DND-41 (cell line): ENCODE measurements around the gene NSG2.

Source experiments
- EZH2 ChIP-seq: IDR thresholded peaks from 3 replicates; pipeline ENCODE4 v1.6.1; 2012; ENCODE audit warnings: borderline replicate concordance, low read depth, mild to moderate bottlenecking, moderate library complexity, low read length, inconsistent platforms; ENCODE audit not compliant: severe bottlenecking
- TF ChIP-seq, protein P1 (sequence below): IDR thresholded peaks from 2 replicates; pipeline ENCODE4 v1.5.1; 2012; ENCODE audit warnings: borderline replicate concordance, low read length, moderate library complexity, mild to moderate bottlenecking; ENCODE audit not compliant: poor library complexity, severe bottlenecking; ENCODE audit errors: extremely low read depth

- TF ChIP-seq, protein P1, sequence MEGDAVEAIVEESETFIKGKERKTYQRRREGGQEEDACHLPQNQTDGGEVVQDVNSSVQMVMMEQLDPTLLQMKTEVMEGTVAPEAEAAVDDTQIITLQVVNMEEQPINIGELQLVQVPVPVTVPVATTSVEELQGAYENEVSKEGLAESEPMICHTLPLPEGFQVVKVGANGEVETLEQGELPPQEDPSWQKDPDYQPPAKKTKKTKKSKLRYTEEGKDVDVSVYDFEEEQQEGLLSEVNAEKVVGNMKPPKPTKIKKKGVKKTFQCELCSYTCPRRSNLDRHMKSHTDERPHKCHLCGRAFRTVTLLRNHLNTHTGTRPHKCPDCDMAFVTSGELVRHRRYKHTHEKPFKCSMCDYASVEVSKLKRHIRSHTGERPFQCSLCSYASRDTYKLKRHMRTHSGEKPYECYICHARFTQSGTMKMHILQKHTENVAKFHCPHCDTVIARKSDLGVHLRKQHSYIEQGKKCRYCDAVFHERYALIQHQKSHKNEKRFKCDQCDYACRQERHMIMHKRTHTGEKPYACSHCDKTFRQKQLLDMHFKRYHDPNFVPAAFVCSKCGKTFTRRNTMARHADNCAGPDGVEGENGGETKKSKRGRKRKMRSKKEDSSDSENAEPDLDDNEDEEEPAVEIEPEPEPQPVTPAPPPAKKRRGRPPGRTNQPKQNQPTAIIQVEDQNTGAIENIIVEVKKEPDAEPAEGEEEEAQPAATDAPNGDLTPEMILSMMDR, result no peak
- no peak for TF ChIP-seq EZH2
Observed at GRCh38 chr5:174149989-174150388, 104.5 kb downstream of the NSG2 start.
